ENCODE measurements around the gene PSMG4. TPM values are rescaled to one million over a fixed set of nuclear protein-coding genes. Genes with fewer than 3 reads are reported as not detected.

The PSMG4 gene
- total and polyA plus RNA-seq, 2 donors (not counting 3 experiments of a cell fraction or from before 2014, with no cell fraction given) = 31.4 to 46.0 TPM

- H3K9ac ChIP-seq (replicated peaks; ENCODE audit: extremely low read depth, insufficient read depth, low read length) = no peak overlapping the region
- H3K4me3 ChIP-seq (replicated peaks in 1 of 3; ENCODE audit: insufficient read depth in 1 of 3, low read depth in 1 of 3, low read length in 3 of 3) = no peak overlapping the region
- BruUV-seq (replicated peaks) = no TSS peak
- intact Hi-C loops (cut with micrococcal nuclease) = no loop called here
- H3K79me2 ChIP-seq (ENCODE audit: control insufficient read depth, insufficient read depth, low read length) = no peaks in the 10 kb centered on the region
- H3K9me3 ChIP-seq (replicated peaks; ENCODE audit: control insufficient read depth, insufficient read depth, low read length) = no peaks in the 10 kb centered on the region
- dilution Hi-C loops (cut with MboI; ENCODE audit: extremely low pct_ligation_motif_present, low sequenced_read_pairs) = loop anchor here (25.0 kb wide), 1 partner anchor 702 kb away; no protein-coding TSS in a partner anchor
- no peak overlapping the region for H2AFZ ChIP-seq (ENCODE audit: low read depth, low read length)
- H3K27ac ChIP-seq (ENCODE audit: insufficient read depth, low read depth, low read length) = no peak overlapping the region
- no peak for TF ChIP-seq FOS (IDR thresholded peaks at IDR 0.05; ENCODE audit: borderline replicate concordance, insufficient read depth, low read length)
- TF ChIP-seq, protein P1, sequence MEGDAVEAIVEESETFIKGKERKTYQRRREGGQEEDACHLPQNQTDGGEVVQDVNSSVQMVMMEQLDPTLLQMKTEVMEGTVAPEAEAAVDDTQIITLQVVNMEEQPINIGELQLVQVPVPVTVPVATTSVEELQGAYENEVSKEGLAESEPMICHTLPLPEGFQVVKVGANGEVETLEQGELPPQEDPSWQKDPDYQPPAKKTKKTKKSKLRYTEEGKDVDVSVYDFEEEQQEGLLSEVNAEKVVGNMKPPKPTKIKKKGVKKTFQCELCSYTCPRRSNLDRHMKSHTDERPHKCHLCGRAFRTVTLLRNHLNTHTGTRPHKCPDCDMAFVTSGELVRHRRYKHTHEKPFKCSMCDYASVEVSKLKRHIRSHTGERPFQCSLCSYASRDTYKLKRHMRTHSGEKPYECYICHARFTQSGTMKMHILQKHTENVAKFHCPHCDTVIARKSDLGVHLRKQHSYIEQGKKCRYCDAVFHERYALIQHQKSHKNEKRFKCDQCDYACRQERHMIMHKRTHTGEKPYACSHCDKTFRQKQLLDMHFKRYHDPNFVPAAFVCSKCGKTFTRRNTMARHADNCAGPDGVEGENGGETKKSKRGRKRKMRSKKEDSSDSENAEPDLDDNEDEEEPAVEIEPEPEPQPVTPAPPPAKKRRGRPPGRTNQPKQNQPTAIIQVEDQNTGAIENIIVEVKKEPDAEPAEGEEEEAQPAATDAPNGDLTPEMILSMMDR (IDR thresholded peaks at IDR 0.05; ENCODE audit: extremely low read depth in 1 of 2, insufficient read depth in 1 of 2, low read depth in 1 of 2, low read length in 2 of 2) = no peak
- no peak for TF ChIP-seq JUN (IDR thresholded peaks at IDR 0.05; ENCODE audit: borderline replicate concordance, insufficient read depth, insufficient read length, low read depth)
- TF ChIP-seq MAX (IDR thresholded peaks at IDR 0.05; ENCODE audit: insufficient read depth, insufficient read length) = no peak
- no peak for TF ChIP-seq EZH2 (IDR thresholded peaks at IDR 0.05; ENCODE audit: borderline replicate concordance, low read depth, low read length, severe bottlenecking)
- no peak for TF ChIP-seq POLR2A (IDR thresholded peaks at IDR 0.05; ENCODE audit: low read depth, low read length)
- no peak for TF ChIP-seq POLR2AphosphoS5 (IDR thresholded peaks at IDR 0.05; ENCODE audit: insufficient read depth, low read depth, low read length)
- no peak for TF ChIP-seq MYC (IDR thresholded peaks at IDR 0.05; ENCODE audit: low read depth, low read length)
- no peak for TF ChIP-seq GATA2 (IDR thresholded peaks at IDR 0.05; ENCODE audit: insufficient read depth, insufficient read length, low read depth, low read length)
- H3K4me2 ChIP-seq (ENCODE audit: insufficient read depth, low read length) = no peak overlapping the region
- H4K20me1 ChIP-seq (replicated peaks; ENCODE audit: control insufficient read depth, extremely low read depth, insufficient read depth, low read length) = no peaks in the 10 kb centered on the region
- no peak for DNase-seq (ENCODE audit: low read depth, low spot score)
- CTCF ChIA-PET = no interaction called here
- H3K9me1 ChIP-seq (replicated peaks; ENCODE audit: control insufficient read depth, extremely low read depth, insufficient read depth, low read length) = no peaks in the 10 kb centered on the region
- no peaks in the 10 kb centered on the region for H3K27me3 ChIP-seq (ENCODE audit: control insufficient read depth in 2 of 2, insufficient read depth in 2 of 2, low read length in 2 of 2)
- no peak for FAIRE-seq
- POLR2A ChIA-PET = no interaction called here
- peaks cover 24% of the 10 kb centered on the region for H3K4me1 ChIP-seq (ENCODE audit: control insufficient read depth, extremely low read depth, insufficient read depth, low read length)
- peaks cover 0 to 7% of the 10 kb centered on the region in 2 experiments for H3K36me3 ChIP-seq (ENCODE audit: control insufficient read depth in 2 of 2, extremely low read depth in 1 of 2, insufficient read depth in 2 of 2, low read length in 2 of 2)
Measured at GRCh38 chr6:3285049-3285639, 26.4 kb downstream of the PSMG4 start.
